H9 (cell line): ENCODE data around the gene SEMA5A. TPM values are rescaled to one million over a fixed set of nuclear protein-coding genes. Genes with fewer than 3 reads are reported as not detected.

ENCODE experiments used
- DNase-seq: peaks from one replicate; pipeline ENCODE4 v3.0.0-alpha.2; 2017
- H2AFZ ChIP-seq: one replicate; pipeline ENCODE4 v1.6.1; 2013; ENCODE audit warnings: mild to moderate bottlenecking, low read length, control low read depth, moderate library complexity
- H2AK5ac ChIP-seq: 2 replicates; pipeline ENCODE4 v1.6.1; 2013; ENCODE audit warnings: low read length, control low read depth, mixed read lengths; ENCODE audit not compliant: insufficient read length
- H2BK120ac ChIP-seq: one replicate; pipeline ENCODE4 v1.6.1; 2013; ENCODE audit warnings: low read depth, mild to moderate bottlenecking, low read length, control low read depth, inconsistent platforms; ENCODE audit not compliant: poor library complexity, severe bottlenecking
- H2BK12ac ChIP-seq: 2 replicates; pipeline ENCODE4 v1.6.1; 2013; ENCODE audit warnings: low read length, control low read depth, mixed read lengths, low read depth; ENCODE audit not compliant: insufficient read length
- H2BK15ac ChIP-seq: 2 replicates; pipeline ENCODE4 v1.6.1; 2013; ENCODE audit warnings: low read depth, low read length, control low read depth
- H2BK20ac ChIP-seq: one replicate; pipeline ENCODE4 v1.6.1; 2013; ENCODE audit warnings: low read depth, mild to moderate bottlenecking, low read length, control low read depth, inconsistent platforms; ENCODE audit not compliant: poor library complexity, severe bottlenecking
- H2BK5ac ChIP-seq: 2 replicates; pipeline ENCODE4 v1.6.1; 2013; ENCODE audit warnings: low read length, control low read depth, mixed read lengths; ENCODE audit not compliant: insufficient read length
- H3K14ac ChIP-seq: 2 replicates; pipeline ENCODE4 v1.6.1; 2013; ENCODE audit warnings: low read length, control low read depth; ENCODE audit not compliant: insufficient read depth
- H3K18ac ChIP-seq: 2 replicates; pipeline ENCODE4 v1.6.1; 2013; ENCODE audit warnings: low read depth, mild to moderate bottlenecking, mixed read lengths, low read length, control low read depth; ENCODE audit not compliant: insufficient read length
- H3K23ac ChIP-seq: 2 replicates; pipeline ENCODE4 v1.6.1; 2013; ENCODE audit warnings: low read length, control low read depth, mixed read lengths, low read depth; ENCODE audit not compliant: insufficient read length
- H3K23me2 ChIP-seq: 2 replicates; pipeline ENCODE4 v1.6.1; 2013; ENCODE audit warnings: low read depth, mild to moderate bottlenecking, mixed read lengths, low read length, control low read depth; ENCODE audit not compliant: insufficient read length, poor library complexity, severe bottlenecking
- H3K27ac ChIP-seq: 2 replicates; pipeline ENCODE4 v1.5.1; 2013; ENCODE audit warnings: low read length, control low read depth, mixed read lengths, low read depth; ENCODE audit not compliant: insufficient read length
- H3K27me3 ChIP-seq: 2 replicates; pipeline ENCODE4 v1.6.1; 2013; ENCODE audit warnings: low read length, control low read depth, inconsistent platforms; ENCODE audit not compliant: insufficient read depth
- H3K4ac ChIP-seq: 2 replicates; pipeline ENCODE4 v1.6.1; 2013; ENCODE audit warnings: low read depth, mild to moderate bottlenecking, control low read depth, inconsistent platforms, low read length, moderate library complexity
- H3K4me1 ChIP-seq: 2 replicates; pipeline ENCODE4 v1.6.1; 2013; ENCODE audit warnings: low read length, control low read depth, inconsistent platforms; ENCODE audit not compliant: insufficient read depth
- H3K4me2 ChIP-seq: 2 replicates; pipeline ENCODE4 v1.6.1; 2013; ENCODE audit warnings: low read length, control low read depth, mixed read lengths; ENCODE audit not compliant: insufficient read length, insufficient read depth
- H3K56ac ChIP-seq: 2 replicates; pipeline ENCODE4 v1.6.1; 2013; ENCODE audit warnings: low read depth, mild to moderate bottlenecking, mixed read lengths, low read length, control low read depth; ENCODE audit not compliant: insufficient read length
- H3K79me1 ChIP-seq: 2 replicates; pipeline ENCODE4 v1.6.1; 2013; ENCODE audit warnings: low read depth, mild to moderate bottlenecking, moderate library complexity, low read length, control low read depth, inconsistent platforms; ENCODE audit not compliant: insufficient read depth, poor library complexity, severe bottlenecking
- H3K79me2 ChIP-seq: 2 replicates; pipeline ENCODE4 v1.6.1; 2013; ENCODE audit warnings: low read length, control low read depth, inconsistent platforms; ENCODE audit not compliant: insufficient read depth
- H3K9ac ChIP-seq: 2 replicates; pipeline ENCODE4 v1.6.1; 2013; ENCODE audit warnings: low read length, control low read depth, mixed read lengths; ENCODE audit not compliant: insufficient read length; ENCODE audit errors: extremely low read depth
- H3K9me3 ChIP-seq: one replicate; pipeline ENCODE4 v1.6.1; 2013; ENCODE audit warnings: low read depth, low read length, inconsistent platforms; ENCODE audit not compliant: control insufficient read depth
- H3T11ph ChIP-seq: one replicate; pipeline ENCODE4 v1.6.1; 2013; ENCODE audit warnings: mild to moderate bottlenecking, low read length, control low read depth, inconsistent platforms
- H4K20me1 ChIP-seq: one replicate; pipeline ENCODE4 v1.6.1; 2013; ENCODE audit not compliant: control insufficient read depth, insufficient read length, insufficient read depth
- H4K5ac ChIP-seq: 2 replicates; pipeline ENCODE4 v1.6.1; 2013; ENCODE audit warnings: low read depth, mild to moderate bottlenecking, mixed read lengths, low read length, control low read depth; ENCODE audit not compliant: insufficient read length
- H4K8ac ChIP-seq: replicated peaks from 2 replicates; pipeline ENCODE4 v1.6.1; 2013; ENCODE audit warnings: low read length, control low read depth, mixed read lengths, low read depth; ENCODE audit not compliant: insufficient read length
- H4K91ac ChIP-seq: 2 replicates; pipeline ENCODE4 v1.6.1; 2013; ENCODE audit warnings: low read depth, mild to moderate bottlenecking, moderate library complexity, mixed read lengths, low read length, control low read depth; ENCODE audit not compliant: insufficient read length
- H3K27ac Mint-ChIP-seq, 3 experiments: 2 replicates in 2 of 3; 3 replicates in 1 of 3; pipeline ENCODE4 v1.8.0; 2020 to 2021; ENCODE audit warnings: mixed read lengths in 3 of 3, mild to moderate bottlenecking in 1 of 3, moderate library complexity in 1 of 3
- H3K27me3 Mint-ChIP-seq: 2 replicates; pipeline ENCODE4 v1.8.0; 2021; ENCODE audit warnings: low read depth, mild to moderate bottlenecking, moderate library complexity, mixed read lengths
- H3K36me3 Mint-ChIP-seq, 3 experiments: 2 replicates in 2 of 3; 3 replicates in 1 of 3; pipeline ENCODE4 v1.8.0; 2020 to 2021; ENCODE audit warnings: low read depth in 3 of 3, mixed read lengths in 3 of 3; ENCODE audit not compliant: insufficient read depth in 1 of 3
- H3K4me1 Mint-ChIP-seq, 2 experiments: 2 replicates each; pipeline ENCODE4 v1.8.0; 2020; ENCODE audit warnings: mixed read lengths in 2 of 2
- H3K4me3 Mint-ChIP-seq, 2 experiments: 2 replicates in 1 of 2; 3 replicates in 1 of 2; pipeline ENCODE4 v1.8.0; 2020 to 2021; ENCODE audit warnings: mild to moderate bottlenecking in 2 of 2, mixed read lengths in 2 of 2, moderate library complexity in 1 of 2
- H3K9me3 Mint-ChIP-seq, 2 experiments: 2 replicates in 1 of 2; 3 replicates in 1 of 2; pipeline ENCODE4 v1.8.0; 2020; ENCODE audit warnings: mild to moderate bottlenecking in 2 of 2, mixed read lengths in 2 of 2, moderate library complexity in 1 of 2
- WGBS: extraction: QIAGEN DNeasy Blood & Tissue Kit; methylation state at CpG from one replicate; pipeline ENCODE4 v1.1.7; 2013; ENCODE audit warnings: missing lambda C conversion rate, low lambda C conversion rate, mixed read lengths; ENCODE audit not compliant: insufficient read length; ENCODE audit errors: extremely low coverage; 5-methylcytosine and 5-hydroxymethylcytosine counted together
- total RNA-seq: library from RNA; stranded (reverse); gene quantifications from 2 replicates; pipeline ENCODE4 v1.2.1, GENCODE V29; 2021
- TF ChIP-seq, protein P1 (sequence below): fragments of 200-600 bp; sonication (generic); conservative IDR thresholded peaks from 3 replicates; pipeline ENCODE4 v1.8.0; 2021; ENCODE audit warnings: antibody characterized with exemption, mild to moderate bottlenecking

SEMA5A gene
- total RNA-seq, 1 experiment from 2014 or later, result 4.3 TPM

DNA sequence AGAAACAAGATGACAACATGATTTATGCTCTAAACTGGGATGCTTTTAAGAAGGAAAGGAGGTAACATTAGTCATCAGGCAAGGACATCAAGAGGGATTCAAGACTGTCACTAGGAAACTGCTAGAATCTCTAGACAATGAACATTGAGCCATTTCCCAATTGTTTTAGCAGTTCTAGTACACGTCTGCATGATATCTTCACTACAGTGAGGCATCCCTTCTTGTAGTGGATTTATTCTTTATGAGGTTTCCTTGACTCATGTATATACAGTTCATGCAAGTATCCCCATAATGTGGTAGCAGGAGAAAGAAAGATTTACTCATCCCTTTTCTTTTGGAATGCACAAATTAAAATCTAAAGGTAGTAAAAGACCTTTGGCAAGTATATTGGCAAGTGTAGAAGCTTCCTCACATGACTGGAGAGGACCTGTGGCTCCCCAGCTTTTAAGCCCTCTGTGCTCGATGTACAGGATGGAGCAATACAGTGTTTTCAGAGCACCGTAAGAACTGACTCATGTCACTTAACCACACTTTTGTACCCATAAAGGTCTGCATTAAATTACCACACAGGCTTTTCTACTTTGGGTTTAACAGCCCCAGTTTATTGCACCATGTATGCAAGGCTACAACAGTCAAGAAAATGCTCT lies 335.9 kb downstream of the SEMA5A start:
- Histone ChIP-seq H3K27me3 (no peaks in the 10 kb centered on the region), H3K27ac (no peak overlapping the region), H2BK5ac (no peak overlapping the region), H2AFZ (no peak overlapping the region), H2AK5ac (no peak overlapping the region), H2BK20ac (no peak overlapping the region), H3K4me2 (no peak overlapping the region), H3K9me3 (no peaks in the 10 kb centered on the region), H3K9ac (no peak overlapping the region), H3K18ac (no peak overlapping the region), H4K91ac (no peak overlapping the region), H3K4me1 (no peaks in the 10 kb centered on the region), H3K79me2 (no peaks in the 10 kb centered on the region), H3T11ph (no peak overlapping the region), H4K20me1 (no peaks in the 10 kb centered on the region), H3K23me2 (no peaks in the 10 kb centered on the region), H3K4ac (no peak overlapping the region), H4K8ac (no peak overlapping the region), H3K14ac (no peak overlapping the region), H3K56ac (no peak overlapping the region), H3K79me1 (no peaks in the 10 kb centered on the region), H2BK15ac (no peak overlapping the region), H4K5ac (no peak overlapping the region), H3K23ac (no peak overlapping the region), H2BK12ac (no peak overlapping the region), H2BK120ac (no peak overlapping the region)
- H3K4me3 Mint-ChIP-seq, result no peak overlapping the region
- H3K27me3 Mint-ChIP-seq, result no peaks in the 10 kb centered on the region
- H3K36me3 Mint-ChIP-seq, result no peaks in the 10 kb centered on the region; a peak in 2 of 7 replicates
- WGBS, result no CpG with 5 or more reads among the region's 3 CpGs
- H3K9me3 Mint-ChIP-seq, result no peaks in the 10 kb centered on the region
- H3K4me1 Mint-ChIP-seq, result peaks cover 0 to 3% of the 10 kb centered on the region in 2 experiments; a peak in 1 of 4 replicates
- H3K27ac Mint-ChIP-seq, result no peak overlapping the region; a peak in 1 of 7 replicates
- DNase-seq, result no peak
- TF ChIP-seq, protein P1, sequence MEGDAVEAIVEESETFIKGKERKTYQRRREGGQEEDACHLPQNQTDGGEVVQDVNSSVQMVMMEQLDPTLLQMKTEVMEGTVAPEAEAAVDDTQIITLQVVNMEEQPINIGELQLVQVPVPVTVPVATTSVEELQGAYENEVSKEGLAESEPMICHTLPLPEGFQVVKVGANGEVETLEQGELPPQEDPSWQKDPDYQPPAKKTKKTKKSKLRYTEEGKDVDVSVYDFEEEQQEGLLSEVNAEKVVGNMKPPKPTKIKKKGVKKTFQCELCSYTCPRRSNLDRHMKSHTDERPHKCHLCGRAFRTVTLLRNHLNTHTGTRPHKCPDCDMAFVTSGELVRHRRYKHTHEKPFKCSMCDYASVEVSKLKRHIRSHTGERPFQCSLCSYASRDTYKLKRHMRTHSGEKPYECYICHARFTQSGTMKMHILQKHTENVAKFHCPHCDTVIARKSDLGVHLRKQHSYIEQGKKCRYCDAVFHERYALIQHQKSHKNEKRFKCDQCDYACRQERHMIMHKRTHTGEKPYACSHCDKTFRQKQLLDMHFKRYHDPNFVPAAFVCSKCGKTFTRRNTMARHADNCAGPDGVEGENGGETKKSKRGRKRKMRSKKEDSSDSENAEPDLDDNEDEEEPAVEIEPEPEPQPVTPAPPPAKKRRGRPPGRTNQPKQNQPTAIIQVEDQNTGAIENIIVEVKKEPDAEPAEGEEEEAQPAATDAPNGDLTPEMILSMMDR, result no peak
